HG03378 (cell line): ENCODE data around the gene ALDH8A1.

Experiments
- ATAC-seq: cut with Tn5 transposase; IDR thresholded peaks from one replicate; pipeline ENCODE4 v1.9.1; 2021; ENCODE audit warnings: mild to moderate bottlenecking, moderate library complexity; ENCODE audit not compliant: unreplicated experiment

The ALDH8A1 gene

GRCh38 chr6:134954272-134955000 is 4.5 kb upstream of the ALDH8A1 start:
- ATAC-seq: no peak

- ATAC-seq: no peak
These were observed 1.8 kb upstream of the ALDH8A1 start for GRCh38 chr6:134951494-134952263.

- no peak for ATAC-seq
These were observed 581 bp upstream of the ALDH8A1 start for GRCh38 chr6:134950482-134950881.

GRCh38 chr6:134948691-134949090 is 1.2 kb downstream of the ALDH8A1 start:
- ATAC-seq: no peak

GRCh38 chr6:134948142-134948541 is 1.8 kb downstream of the ALDH8A1 start:
- no peak for ATAC-seq

- no peak for ATAC-seq
These were observed 4.9 kb downstream of the ALDH8A1 start for GRCh38 chr6:134945045-134945444.

- no peak for ATAC-seq
These were observed 6.3 kb downstream of the ALDH8A1 start for GRCh38 chr6:134943522-134944111.

GRCh38 chr6:134938896-134939295 is 11.0 kb downstream of the ALDH8A1 start:
- ATAC-seq: no peak

GRCh38 chr6:134937426-134937825 is 12.5 kb downstream of the ALDH8A1 start:
- no peak for ATAC-seq

GRCh38 chr6:134936931-134937330 is 13.0 kb downstream of the ALDH8A1 start:
- ATAC-seq: no peak

- ATAC-seq: no peak
These were observed 13.4 kb downstream of the ALDH8A1 start for GRCh38 chr6:134936476-134936875.

- ATAC-seq: no peak
These were observed 15.0 kb downstream of the ALDH8A1 start for GRCh38 chr6:134934793-134935485.

- ATAC-seq: no peak
These were observed 17.1 kb downstream of the ALDH8A1 start for GRCh38 chr6:134932535-134933470.

GRCh38 chr6:134932098-134932497 is 17.8 kb downstream of the ALDH8A1 start:
- ATAC-seq: no peak

GRCh38 chr6:134930463-134930862 is 19.4 kb downstream of the ALDH8A1 start:
- no peak for ATAC-seq

GRCh38 chr6:134928151-134928900 is 21.6 kb downstream of the ALDH8A1 start:
- no peak for ATAC-seq

GRCh38 chr6:134925800-134926199 is 24.1 kb downstream of the ALDH8A1 start:
- no peak for ATAC-seq

GRCh38 chr6:134921721-134922261 is 28.1 kb downstream of the ALDH8A1 start:
- ATAC-seq: no peak

- no peak for ATAC-seq
These were observed 28.6 kb downstream of the ALDH8A1 start for GRCh38 chr6:134921276-134921675.
